ENCODE measurements around the gene CRTC2.
"Not testable (repeated sequence)": the region's sequence is repeated elsewhere in the genome, so short reads cannot be mapped to it uniquely, and the experiment has no call there.

The CRTC2 gene

GRCh38 chr1:153922972-153923925 lies 35.2 kb downstream of the CRTC2 start, which contains the start of gene GATAD2B:
Gene GATAD2B, minus strand, starts transcription at chr1:153922972. Its CDS starts 94,625 bp downstream, at chr1:153828347.
- peak; percentile 99 for DNase-seq

- peak; percentile 72 for DNase-seq
Measured at GRCh38 chr1:153922076-153922971, 36.1 kb downstream of the CRTC2 start.

GRCh38 chr1:153921803-153922075 lies 36.7 kb downstream of the CRTC2 start:
- no peak for DNase-seq

- no peak for DNase-seq
Measured at GRCh38 chr1:153921080-153921802, 37.2 kb downstream of the CRTC2 start.

- no peak for DNase-seq
Measured at GRCh38 chr1:153919876-153920852, 38.2 kb downstream of the CRTC2 start.

- no peak for DNase-seq
Measured at GRCh38 chr1:153916297-153916696, 42.1 kb downstream of the CRTC2 start.

GRCh38 chr1:153912349-153912748 lies 46.1 kb downstream of the CRTC2 start:
- no peak for DNase-seq

- not testable (repeated sequence) for DNase-seq
Measured at GRCh38 chr1:153910560-153910959, 47.9 kb downstream of the CRTC2 start.

GRCh38 chr1:153908071-153908470 lies 50.3 kb downstream of the CRTC2 start:
- no peak for DNase-seq

- DNase-seq, result no peak
Measured at GRCh38 chr1:153907134-153907533, 51.3 kb downstream of the CRTC2 start.

GRCh38 chr1:153906396-153906795 lies 52.0 kb downstream of the CRTC2 start:
- DNase-seq, result no peak

- DNase-seq, result not testable (repeated sequence)
Measured at GRCh38 chr1:153905908-153906307, 52.5 kb downstream of the CRTC2 start.

- no peak for DNase-seq
Measured at GRCh38 chr1:153903841-153904455, 54.5 kb downstream of the CRTC2 start.

- DNase-seq, result no peak
Measured at GRCh38 chr1:153899509-153899908, 58.9 kb downstream of the CRTC2 start.
